ENCODE data around the gene PSD4.

DNA sequence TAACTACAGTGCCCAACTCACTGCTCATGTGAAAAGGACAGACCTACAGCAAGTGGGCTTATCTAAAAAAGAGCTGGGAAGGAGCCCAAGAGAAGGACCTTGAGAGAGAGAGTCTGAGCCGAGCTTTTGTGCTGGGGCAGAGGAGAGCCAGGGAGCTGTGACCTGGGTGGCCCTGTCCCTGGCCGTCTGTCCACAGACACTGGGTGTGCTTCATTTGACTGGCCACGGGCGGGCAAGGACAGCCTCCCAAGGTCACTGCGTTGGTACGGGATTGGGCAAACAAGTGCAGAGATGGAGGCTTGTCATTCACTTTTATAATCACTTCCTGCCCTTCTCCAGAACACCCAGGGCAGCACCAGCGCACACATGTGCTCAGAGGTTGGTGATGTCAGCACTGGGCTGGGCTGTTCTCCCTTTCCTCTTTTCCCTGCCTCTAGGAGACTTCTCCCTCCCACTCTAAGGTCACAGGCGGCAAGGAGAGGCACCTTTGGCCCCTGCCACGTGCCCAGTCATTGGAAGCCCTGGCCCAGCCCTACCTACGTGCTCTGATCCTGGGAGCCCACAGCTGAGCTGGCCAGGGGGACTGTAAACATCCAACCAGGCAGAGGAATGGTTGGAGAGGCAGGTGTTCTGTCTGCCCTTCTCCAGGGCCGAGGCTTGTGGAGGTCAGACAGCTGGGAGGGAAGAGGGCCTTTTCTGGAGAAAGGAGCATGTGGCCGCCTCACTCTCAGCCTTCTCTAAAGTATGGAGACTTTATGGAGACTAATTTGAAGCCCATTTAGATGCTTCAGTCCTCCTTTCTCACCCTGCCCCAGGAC is 6.4 kb upstream of the PSD4 start:
- TF ChIP-seq TAF1 (IDR thresholded peaks at IDR 0.05; ENCODE audit: borderline replicate concordance, low read depth, low read length) (no peak), POLR2AphosphoS5 (IDR thresholded peaks at IDR 0.05; ENCODE audit: low read depth, low read length) (no peak), NFIC (IDR thresholded peaks at IDR 0.05; ENCODE audit: borderline replicate concordance) (no peak), ELF1 (IDR thresholded peaks at IDR 0.05) (no peak), EP300 (IDR thresholded peaks at IDR 0.05; ENCODE audit: borderline replicate concordance in 1 of 2, low read depth in 1 of 2, low read length in 1 of 2) (no peak), SIN3A (IDR thresholded peaks at IDR 0.05; ENCODE audit: borderline replicate concordance, low read depth, low read length) (no peak), YY1 (IDR thresholded peaks at IDR 0.05; ENCODE audit: low read depth) (no peak)
- TF ChIP-seq, protein P1, sequence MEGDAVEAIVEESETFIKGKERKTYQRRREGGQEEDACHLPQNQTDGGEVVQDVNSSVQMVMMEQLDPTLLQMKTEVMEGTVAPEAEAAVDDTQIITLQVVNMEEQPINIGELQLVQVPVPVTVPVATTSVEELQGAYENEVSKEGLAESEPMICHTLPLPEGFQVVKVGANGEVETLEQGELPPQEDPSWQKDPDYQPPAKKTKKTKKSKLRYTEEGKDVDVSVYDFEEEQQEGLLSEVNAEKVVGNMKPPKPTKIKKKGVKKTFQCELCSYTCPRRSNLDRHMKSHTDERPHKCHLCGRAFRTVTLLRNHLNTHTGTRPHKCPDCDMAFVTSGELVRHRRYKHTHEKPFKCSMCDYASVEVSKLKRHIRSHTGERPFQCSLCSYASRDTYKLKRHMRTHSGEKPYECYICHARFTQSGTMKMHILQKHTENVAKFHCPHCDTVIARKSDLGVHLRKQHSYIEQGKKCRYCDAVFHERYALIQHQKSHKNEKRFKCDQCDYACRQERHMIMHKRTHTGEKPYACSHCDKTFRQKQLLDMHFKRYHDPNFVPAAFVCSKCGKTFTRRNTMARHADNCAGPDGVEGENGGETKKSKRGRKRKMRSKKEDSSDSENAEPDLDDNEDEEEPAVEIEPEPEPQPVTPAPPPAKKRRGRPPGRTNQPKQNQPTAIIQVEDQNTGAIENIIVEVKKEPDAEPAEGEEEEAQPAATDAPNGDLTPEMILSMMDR (IDR thresholded peaks at IDR 0.05) = no peak
- TF ChIP-seq, protein P2, sequence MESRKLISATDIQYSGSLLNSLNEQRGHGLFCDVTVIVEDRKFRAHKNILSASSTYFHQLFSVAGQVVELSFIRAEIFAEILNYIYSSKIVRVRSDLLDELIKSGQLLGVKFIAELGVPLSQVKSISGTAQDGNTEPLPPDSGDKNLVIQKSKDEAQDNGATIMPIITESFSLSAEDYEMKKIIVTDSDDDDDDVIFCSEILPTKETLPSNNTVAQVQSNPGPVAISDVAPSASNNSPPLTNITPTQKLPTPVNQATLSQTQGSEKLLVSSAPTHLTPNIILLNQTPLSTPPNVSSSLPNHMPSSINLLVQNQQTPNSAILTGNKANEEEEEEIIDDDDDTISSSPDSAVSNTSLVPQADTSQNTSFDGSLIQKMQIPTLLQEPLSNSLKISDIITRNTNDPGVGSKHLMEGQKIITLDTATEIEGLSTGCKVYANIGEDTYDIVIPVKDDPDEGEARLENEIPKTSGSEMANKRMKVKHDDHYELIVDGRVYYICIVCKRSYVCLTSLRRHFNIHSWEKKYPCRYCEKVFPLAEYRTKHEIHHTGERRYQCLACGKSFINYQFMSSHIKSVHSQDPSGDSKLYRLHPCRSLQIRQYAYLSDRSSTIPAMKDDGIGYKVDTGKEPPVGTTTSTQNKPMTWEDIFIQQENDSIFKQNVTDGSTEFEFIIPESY (IDR thresholded peaks at IDR 0.05; ENCODE audit: borderline replicate concordance, low read depth) = no peak

Data from SK-N-SH (cell line).